ENCODE results near the gene FYN. TPM values are rescaled to one million over a fixed set of nuclear protein-coding genes. Genes with fewer than 3 reads are reported as not detected.

The FYN gene
- total RNA-seq, 1 donor from 2014 or later = 130 TPM

DNA sequence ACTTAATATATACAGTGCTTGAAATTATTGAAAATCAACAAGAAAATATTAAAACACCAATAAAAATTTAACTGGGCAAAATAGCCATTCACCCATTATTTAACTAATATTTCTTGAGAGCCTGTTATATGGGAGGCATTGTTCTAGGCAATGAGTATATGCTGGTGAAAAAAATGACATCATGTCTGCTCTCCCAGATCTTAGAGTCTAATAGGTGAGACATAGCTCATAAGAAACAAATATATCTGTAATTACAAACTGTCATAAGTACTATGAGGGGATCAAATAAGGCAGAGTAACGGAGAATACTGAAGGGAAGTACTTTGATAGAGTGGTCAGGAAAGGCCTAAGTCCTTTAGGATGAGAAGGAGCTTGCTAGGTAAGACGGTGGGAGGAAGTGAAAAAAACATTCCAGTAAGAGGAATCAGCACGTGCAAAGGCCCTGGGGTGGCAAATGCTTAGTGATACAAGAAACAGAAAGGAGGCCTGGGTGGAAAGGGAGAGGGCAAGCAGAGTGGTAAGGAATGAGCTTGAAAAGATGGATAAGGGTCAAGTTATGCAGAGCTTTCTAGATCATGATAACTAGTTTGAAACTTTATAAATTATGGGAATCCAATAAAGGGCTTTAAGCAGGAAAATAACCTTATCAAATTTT, 12.2 kb upstream of the FYN start:
- Histone ChIP-seq H3K4me1 (no peaks in the 10 kb centered on the region), H3K27me3 (no peaks in the 10 kb centered on the region), H3K27ac (no peak overlapping the region), H3K36me3 (no peaks in the 10 kb centered on the region), H3K9me3 (no peaks in the 10 kb centered on the region), H3K4me3 (no peak overlapping the region)
- no peak for DNase-seq (ENCODE audit: extremely low spot score in 2 of 2)
- no peak for TF ChIP-seq POLR2A (IDR thresholded peaks at IDR 0.05)
- no peak for TF ChIP-seq POLR2AphosphoS5 (IDR thresholded peaks at IDR 0.05; ENCODE audit: insufficient read depth in 1 of 2, low read depth in 1 of 2)
- TF ChIP-seq, protein P1, sequence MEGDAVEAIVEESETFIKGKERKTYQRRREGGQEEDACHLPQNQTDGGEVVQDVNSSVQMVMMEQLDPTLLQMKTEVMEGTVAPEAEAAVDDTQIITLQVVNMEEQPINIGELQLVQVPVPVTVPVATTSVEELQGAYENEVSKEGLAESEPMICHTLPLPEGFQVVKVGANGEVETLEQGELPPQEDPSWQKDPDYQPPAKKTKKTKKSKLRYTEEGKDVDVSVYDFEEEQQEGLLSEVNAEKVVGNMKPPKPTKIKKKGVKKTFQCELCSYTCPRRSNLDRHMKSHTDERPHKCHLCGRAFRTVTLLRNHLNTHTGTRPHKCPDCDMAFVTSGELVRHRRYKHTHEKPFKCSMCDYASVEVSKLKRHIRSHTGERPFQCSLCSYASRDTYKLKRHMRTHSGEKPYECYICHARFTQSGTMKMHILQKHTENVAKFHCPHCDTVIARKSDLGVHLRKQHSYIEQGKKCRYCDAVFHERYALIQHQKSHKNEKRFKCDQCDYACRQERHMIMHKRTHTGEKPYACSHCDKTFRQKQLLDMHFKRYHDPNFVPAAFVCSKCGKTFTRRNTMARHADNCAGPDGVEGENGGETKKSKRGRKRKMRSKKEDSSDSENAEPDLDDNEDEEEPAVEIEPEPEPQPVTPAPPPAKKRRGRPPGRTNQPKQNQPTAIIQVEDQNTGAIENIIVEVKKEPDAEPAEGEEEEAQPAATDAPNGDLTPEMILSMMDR (IDR thresholded peaks at IDR 0.05) = no peak
- intact Hi-C loops (cut with DNase I) = no loop called here

DNA sequence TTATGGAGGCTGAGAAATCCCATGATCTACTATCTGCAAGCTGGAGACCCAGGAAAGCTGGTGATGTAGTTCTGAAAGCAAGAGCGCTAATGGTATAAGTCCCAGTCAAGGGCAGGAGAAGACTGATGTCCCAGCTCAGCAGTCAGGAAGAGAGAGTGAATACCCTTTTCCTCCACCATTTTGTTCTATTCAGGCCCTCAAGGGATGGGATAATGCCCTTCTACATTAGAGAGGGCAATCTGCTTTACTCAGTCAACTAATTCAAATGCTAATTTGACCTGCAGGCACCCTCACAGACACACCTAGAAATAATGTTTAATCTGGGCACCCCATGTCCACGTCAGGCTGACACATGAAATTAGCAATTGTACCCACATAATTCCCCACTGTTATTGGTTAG, 10.8 kb upstream of the FYN start:
- no peaks in the 10 kb centered on the region for H3K36me3 ChIP-seq
- no peaks in the 10 kb centered on the region for H3K9me3 ChIP-seq
- no peak for DNase-seq (ENCODE audit: extremely low spot score in 2 of 2)
- H3K27ac ChIP-seq = no peak overlapping the region
- H3K4me3 ChIP-seq = no peak overlapping the region
- intact Hi-C loops (cut with DNase I) = no loop called here
- H3K4me1 ChIP-seq = no peaks in the 10 kb centered on the region
- no peaks in the 10 kb centered on the region for H3K27me3 ChIP-seq
- TF ChIP-seq, protein P1 (IDR thresholded peaks at IDR 0.05) = no peak

DNA sequence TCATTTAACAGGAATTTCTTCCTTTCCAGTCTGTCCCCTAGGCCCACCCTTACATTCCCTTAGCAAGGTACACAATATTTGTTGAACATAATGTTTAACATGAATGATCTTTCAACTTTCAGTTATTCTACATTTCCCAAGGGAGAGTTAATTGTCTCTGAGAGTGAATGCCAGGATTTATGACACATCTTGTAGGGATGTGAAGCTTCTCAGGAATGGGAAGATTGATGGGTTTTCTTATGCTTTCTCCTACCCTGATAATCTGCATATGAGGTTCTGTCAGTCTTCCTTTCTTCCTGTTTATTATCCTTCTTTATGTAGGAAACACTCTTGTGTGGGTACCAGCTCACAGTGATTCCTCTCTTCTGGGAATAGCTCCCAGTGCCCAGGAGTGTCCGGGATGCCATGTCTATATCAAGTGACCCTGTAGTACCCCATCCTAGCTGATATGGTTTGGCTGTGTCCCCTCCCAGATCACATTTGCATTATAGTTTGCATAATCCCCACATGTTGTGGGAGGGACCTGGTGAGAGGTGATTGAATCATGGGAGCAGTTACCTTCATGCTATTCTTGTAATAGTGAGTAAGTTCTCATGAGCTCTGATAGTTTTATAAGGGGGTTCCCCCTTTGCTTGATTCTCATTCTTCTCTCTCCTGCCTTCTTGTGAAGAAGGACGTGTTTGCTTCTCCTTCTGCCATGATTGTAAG, 7.1 kb upstream of the FYN start:
- intact Hi-C loops (cut with DNase I) = no loop called here
- TF ChIP-seq POLR2AphosphoS5 (IDR thresholded peaks at IDR 0.05; ENCODE audit: insufficient read depth in 1 of 2, low read depth in 1 of 2) (no peak), POLR2A (IDR thresholded peaks at IDR 0.05) (no peak)
- TF ChIP-seq, protein P1 (IDR thresholded peaks at IDR 0.05) = no peak
- H3K4me1 ChIP-seq = no peaks in the 10 kb centered on the region
- no peak overlapping the region for H3K4me3 ChIP-seq
- H3K36me3 ChIP-seq = no peaks in the 10 kb centered on the region
- DNase-seq (ENCODE audit: extremely low spot score in 2 of 2) = no peak
- no peak overlapping the region for H3K27ac ChIP-seq
- H3K27me3 ChIP-seq = no peaks in the 10 kb centered on the region
- no peaks in the 10 kb centered on the region for H3K9me3 ChIP-seq

DNA sequence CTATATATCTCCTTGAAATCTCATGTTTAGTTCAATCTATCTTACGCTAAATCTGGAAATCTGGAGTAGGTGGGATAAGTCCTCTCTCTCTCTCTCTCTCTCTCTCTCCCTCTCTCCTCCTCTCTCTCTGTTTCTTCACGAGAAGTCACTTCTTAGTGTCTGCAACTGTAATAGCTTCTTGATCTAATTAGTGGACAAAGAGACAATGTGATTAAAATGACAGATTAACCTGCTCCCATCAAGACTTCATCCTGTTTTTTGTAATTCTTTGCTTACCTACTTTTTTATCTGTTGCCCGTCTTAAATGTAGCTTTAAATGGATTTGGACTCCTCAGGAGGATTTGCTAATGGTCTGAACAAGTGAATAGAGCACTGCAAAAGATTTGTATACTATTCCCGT, 2.5 kb upstream of the FYN start:
- H3K27ac ChIP-seq = no peak overlapping the region
- H3K27me3 ChIP-seq = no peaks in the 10 kb centered on the region
- no peak overlapping the region for H3K4me3 ChIP-seq
- no peaks in the 10 kb centered on the region for H3K36me3 ChIP-seq
- no peaks in the 10 kb centered on the region for H3K9me3 ChIP-seq
- intact Hi-C loops (cut with DNase I) = loop anchor here (10.0 kb wide), 1 partner anchor 119 kb away; no protein-coding TSS in a partner anchor
- peaks cover 8% of the 10 kb centered on the region for H3K4me1 ChIP-seq
- TF ChIP-seq, protein P1 (IDR thresholded peaks at IDR 0.05) = no peak
- TF ChIP-seq POLR2A (IDR thresholded peaks at IDR 0.05) (no peak), POLR2AphosphoS5 (IDR thresholded peaks at IDR 0.05; ENCODE audit: insufficient read depth in 1 of 2, low read depth in 1 of 2) (no peak)
- DNase-seq (ENCODE audit: extremely low spot score in 2 of 2) = no peak

DNA sequence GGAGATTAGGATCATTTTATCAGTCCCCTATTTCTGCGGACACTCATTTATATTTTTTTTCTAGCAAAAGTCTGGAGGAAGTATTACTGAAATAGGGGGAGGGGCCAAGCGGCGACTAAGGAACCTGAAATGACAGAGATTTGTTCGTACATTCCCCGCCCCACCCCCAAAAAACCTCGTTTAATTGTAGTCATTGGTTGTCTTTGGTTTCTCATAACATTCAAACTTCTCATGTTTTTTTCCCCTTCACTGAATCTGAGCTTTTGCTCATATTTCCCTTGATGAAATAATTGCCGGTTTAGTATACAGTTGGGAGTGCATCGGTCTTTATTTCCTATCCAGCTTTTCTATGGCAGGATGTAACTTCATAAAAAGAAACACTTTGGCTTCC, 768 bp upstream of the FYN start:
- Histone ChIP-seq H3K27ac (peak overlapping the region; percentile 74), H3K27me3 (no peaks in the 10 kb centered on the region), H3K4me3 (peak overlapping the region; percentile 64 to 90), H3K4me1 (peaks cover 25% of the 10 kb centered on the region), H3K9me3 (no peaks in the 10 kb centered on the region), H3K36me3 (no peaks in the 10 kb centered on the region)
- no peak for DNase-seq (ENCODE audit: extremely low spot score in 2 of 2)
- TF ChIP-seq, protein P1 (IDR thresholded peaks at IDR 0.05) = no peak
- TF ChIP-seq POLR2AphosphoS5 (IDR thresholded peaks at IDR 0.05; ENCODE audit: insufficient read depth in 1 of 2, low read depth in 1 of 2) = no peak
- TF ChIP-seq POLR2A (IDR thresholded peaks at IDR 0.05) = no peak
- intact Hi-C loops (cut with DNase I) = loop anchor here (5.0 to 10.0 kb wide), 2 partner anchors 121 to 162 kb away; no protein-coding TSS in a partner anchor

Data from vagina (tissue), 2 donors.